Hematopoietic multipotent progenitor cell treated with erythropoietin and hydrocortisone succinate and interleukin-3 and kit ligand, for 8 days (in vitro differentiated cells): ENCODE results near the gene ACTN2.

ENCODE experiments used
- DNase-seq: peaks from one replicate; pipeline ENCODE4 v3.0.0-alpha.2; 2015

The ACTN2 gene

GRCh38 chr1:236744533-236744932, 58.2 kb downstream of the ACTN2 start:
- DNase-seq = no peak

GRCh38 chr1:236746785-236747184, 60.5 kb downstream of the ACTN2 start:
- DNase-seq = no peak

- DNase-seq = no peak
Measured at GRCh38 chr1:236747311-236747985, 61.1 kb downstream of the ACTN2 start.

- DNase-seq = no peak
Measured at GRCh38 chr1:236748268-236748870, 62.1 kb downstream of the ACTN2 start.

- DNase-seq = no peak
Measured at GRCh38 chr1:236750928-236751327, 64.6 kb downstream of the ACTN2 start.

GRCh38 chr1:236751385-236751784, 65.1 kb downstream of the ACTN2 start:
- DNase-seq = no peak

- DNase-seq = no peak
Measured at GRCh38 chr1:236751935-236752334, 65.6 kb downstream of the ACTN2 start.

- peak; percentile 59 for DNase-seq
Measured at GRCh38 chr1:236753516-236753915, 67.2 kb downstream of the ACTN2 start.

GRCh38 chr1:236753964-236754363, 67.7 kb downstream of the ACTN2 start:
- DNase-seq = no peak

- DNase-seq = no peak
Measured at GRCh38 chr1:236754525-236755210, 68.4 kb downstream of the ACTN2 start.

- DNase-seq = no peak
Measured at GRCh38 chr1:236757640-236758039, 71.3 kb downstream of the ACTN2 start.

- DNase-seq = peak; percentile 69
Measured at GRCh38 chr1:236759252-236759859, 73.1 kb downstream of the ACTN2 start.

- DNase-seq = no peak
Measured at GRCh38 chr1:236760480-236760879, 74.2 kb downstream of the ACTN2 start.

- DNase-seq = no peak
Measured at GRCh38 chr1:236760986-236761385, 74.7 kb downstream of the ACTN2 start.

- DNase-seq = no peak
Measured at GRCh38 chr1:236761397-236762132, 75.3 kb downstream of the ACTN2 start.

GRCh38 chr1:236762410-236762809, 76.1 kb downstream of the ACTN2 start:
- peak; percentile 18 for DNase-seq

GRCh38 chr1:236765831-236766230, 79.5 kb downstream of the ACTN2 start:
- no peak for DNase-seq

- DNase-seq = no peak
Measured at GRCh38 chr1:236766506-236766905, 80.2 kb downstream of the ACTN2 start.

GRCh38 chr1:236767276-236767675, 81.0 kb downstream of the ACTN2 start:
- no peak for DNase-seq

GRCh38 chr1:236768601-236769000, 82.3 kb downstream of the ACTN2 start:
- DNase-seq = no peak

GRCh38 chr1:236773919-236774318, 87.6 kb downstream of the ACTN2 start:
- DNase-seq = no peak

- DNase-seq = no peak
Measured at GRCh38 chr1:236774926-236775325, 88.6 kb downstream of the ACTN2 start.

GRCh38 chr1:236779312-236779711, 93.0 kb downstream of the ACTN2 start:
- no peak for DNase-seq
